Tibial artery (tissue), 4 donors: Measurements from ENCODE around the gene RABGAP1L.
"Not testable (repeated sequence)": the region's sequence is repeated elsewhere in the genome, so short reads cannot be mapped to it uniquely, and the experiment has no call there.

Experiments used
- DNase-seq, 2 donors: peaks; one replicate each; pipeline ENCODE4 v3.0.0-alpha.2; 2019
- H3K27ac ChIP-seq, 2 donors: fragments of 200-600 bp; sonication (generic) in 1 of 2; 1 replicate in 1 of 2; 2 replicates in 1 of 2; pipeline ENCODE4 v1.5.1; 2018 to 2019; ENCODE audit warnings: mild to moderate bottlenecking in 1 of 2
- H3K27me3 ChIP-seq, 2 donors: fragments of 200-600 bp; sonication (generic) in 1 of 2; one replicate each; pipeline versions ENCODE4 v1.5.1 to v1.6.0; 2016 to 2019
- H3K36me3 ChIP-seq, 3 donors: fragments of 200-600 bp; sonication (generic) in 2 of 3; one replicate each; pipeline ENCODE4 v1.5.1; 2016 to 2019; ENCODE audit warnings: mild to moderate bottlenecking in 2 of 3
- H3K4me1 ChIP-seq, 4 donors: fragments of 200-600 bp; sonication (generic) in 2 of 4; 1 replicate in 3 of 4; 2 replicates in 1 of 4; pipeline ENCODE4 v1.5.1; 2016 to 2019
- H3K4me3 ChIP-seq, 2 donors: fragments of 200-600 bp; sonication (generic) in 1 of 2; 1 replicate in 1 of 2; 2 replicates in 1 of 2; pipeline ENCODE4 v1.5.1; 2018 to 2019; ENCODE audit warnings: mild to moderate bottlenecking in 2 of 2
- H3K9me3 ChIP-seq, 3 donors: fragments of 200-600 bp; sonication (generic) in 1 of 3; one replicate each; pipeline ENCODE4 v1.5.1; 2016 to 2019
- CTCF ChIP-seq, 2 experiments: fragments of 200-600 bp in 1 of 2; fragments of 450-650 bp in 1 of 2; IDR thresholded peaks; one replicate each; pipeline ENCODE4 v1.5.1; 2017 to 2019; ENCODE audit warnings: antibody characterized with exemption in 2 of 2, mild to moderate bottlenecking in 1 of 2, moderate library complexity in 1 of 2
- intact Hi-C: fragments of 100-400 bp; cut with DNase I; formaldehyde crosslinking; loops from one replicate; pipeline ENCODE4 v1.15.0; 2023; ENCODE audit warnings: low total_unique reads

The RABGAP1L gene

GRCh38 chr1:174643206-174643605, 483.9 kb downstream of the RABGAP1L start:
- H3K9me3 ChIP-seq = peaks cover 0 to 6% (median 0%) of the 10 kb centered on the region in 3 donors
- no peaks in the 10 kb centered on the region for H3K27me3 ChIP-seq
- H3K4me1 ChIP-seq = no peaks in the 10 kb centered on the region
- TF ChIP-seq CTCF (IDR thresholded peaks at IDR 0.05) = no peak
- H3K36me3 ChIP-seq = peaks cover 0 to under 1% (median 0%) of the 10 kb centered on the region in 3 donors
- no peak for DNase-seq
- H3K4me3 ChIP-seq = no peak overlapping the region
- intact Hi-C loops = no loop called here
- no peak overlapping the region for H3K27ac ChIP-seq

- DNase-seq, intact Hi-C loops: not testable (repeated sequence)
These were observed 490.3 kb downstream of the RABGAP1L start for GRCh38 chr1:174649572-174649971.

GRCh38 chr1:174652569-174653280, 493.4 kb downstream of the RABGAP1L start:
- no peaks in the 10 kb centered on the region for H3K4me1 ChIP-seq
- no peak for TF ChIP-seq CTCF (IDR thresholded peaks at IDR 0.05)
- no peaks in the 10 kb centered on the region for H3K36me3 ChIP-seq
- H3K27me3 ChIP-seq = no peaks in the 10 kb centered on the region
- no peak overlapping the region for H3K4me3 ChIP-seq
- intact Hi-C loops = no loop called here
- peaks cover 0 to 2% (median 0%) of the 10 kb centered on the region in 3 donors for H3K9me3 ChIP-seq
- no peak for DNase-seq
- no peak overlapping the region for H3K27ac ChIP-seq

More at GRCh38 chr1:174649572-174649971, 490.3 kb downstream of the RABGAP1L start:
- H3K4me1 ChIP-seq, H3K36me3 ChIP-seq, H3K27me3 ChIP-seq, H3K4me3 ChIP-seq, H3K27ac ChIP-seq, H3K9me3 ChIP-seq: not testable (repeated sequence)

GRCh38 chr1:174654560-174654959, 495.2 kb downstream of the RABGAP1L start:
- no peak for DNase-seq
- TF ChIP-seq CTCF (IDR thresholded peaks at IDR 0.05) = no peak
- intact Hi-C loops = no loop called here

GRCh38 chr1:174656409-174657059, 497.2 kb downstream of the RABGAP1L start:
- H3K9me3 ChIP-seq = peaks cover 0 to 2% (median 0%) of the 10 kb centered on the region in 3 donors
- H3K36me3 ChIP-seq = no peaks in the 10 kb centered on the region
- no peak overlapping the region for H3K27ac ChIP-seq
- no peak overlapping the region for H3K4me3 ChIP-seq
- no peaks in the 10 kb centered on the region for H3K4me1 ChIP-seq
- intact Hi-C loops = no loop called here
- DNase-seq = no peak
- no peak for TF ChIP-seq CTCF (IDR thresholded peaks at IDR 0.05)
- H3K27me3 ChIP-seq = no peaks in the 10 kb centered on the region

More at GRCh38 chr1:174654560-174654959, 495.2 kb downstream of the RABGAP1L start:
- no peak overlapping the region for H3K4me3 ChIP-seq
- H3K9me3 ChIP-seq = peaks cover 0 to 2% (median 0%) of the 10 kb centered on the region in 3 donors
- no peaks in the 10 kb centered on the region for H3K4me1 ChIP-seq
- no peaks in the 10 kb centered on the region for H3K36me3 ChIP-seq
- no peak overlapping the region for H3K27ac ChIP-seq
- no peaks in the 10 kb centered on the region for H3K27me3 ChIP-seq

- no peak overlapping the region for H3K4me3 ChIP-seq
- no peaks in the 10 kb centered on the region for H3K36me3 ChIP-seq
These were observed 498.1 kb downstream of the RABGAP1L start for GRCh38 chr1:174657411-174657810.

More at GRCh38 chr1:174657411-174657810, 498.1 kb downstream of the RABGAP1L start:
- no peaks in the 10 kb centered on the region for H3K27me3 ChIP-seq
- no peak for DNase-seq
- H3K27ac ChIP-seq = no peak overlapping the region
- H3K4me1 ChIP-seq = no peaks in the 10 kb centered on the region
- no peak for TF ChIP-seq CTCF (IDR thresholded peaks at IDR 0.05)
- peaks cover 0 to 2% (median 0%) of the 10 kb centered on the region in 3 donors for H3K9me3 ChIP-seq
- intact Hi-C loops = no loop called here
